Hematopoietic multipotent progenitor cell treated with erythropoietin and hydrocortisone succinate and interleukin-3 and kit ligand, for 17 days (in vitro differentiated cells): ENCODE measurements around the gene CTCF.

Experiments used
- DNase-seq: peaks from one replicate; pipeline ENCODE4 v3.0.0-alpha.2; 2015; ENCODE audit warnings: low spot score

The CTCF gene

DNA sequence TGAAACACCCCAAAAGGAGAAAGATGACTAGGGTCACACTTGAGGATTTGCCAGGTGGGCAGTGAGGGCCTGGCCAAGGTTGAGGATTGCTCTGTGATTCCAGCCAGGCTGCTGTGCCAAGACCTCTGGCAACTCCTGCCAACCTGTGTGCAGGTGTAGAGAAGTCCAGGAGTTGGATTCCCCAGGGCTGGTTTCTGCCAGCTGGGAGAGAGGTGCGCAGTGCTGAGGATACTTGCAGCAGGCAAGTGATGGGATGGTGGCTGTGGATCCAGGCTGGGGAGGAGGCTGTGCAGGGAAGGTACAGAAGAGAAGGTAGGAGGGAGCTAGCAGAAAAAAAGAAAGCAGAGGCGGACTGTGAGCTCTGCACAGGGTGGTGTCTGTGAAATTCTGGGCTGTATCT, 27.1 kb upstream of the CTCF start:
- no peak for DNase-seq

DNA sequence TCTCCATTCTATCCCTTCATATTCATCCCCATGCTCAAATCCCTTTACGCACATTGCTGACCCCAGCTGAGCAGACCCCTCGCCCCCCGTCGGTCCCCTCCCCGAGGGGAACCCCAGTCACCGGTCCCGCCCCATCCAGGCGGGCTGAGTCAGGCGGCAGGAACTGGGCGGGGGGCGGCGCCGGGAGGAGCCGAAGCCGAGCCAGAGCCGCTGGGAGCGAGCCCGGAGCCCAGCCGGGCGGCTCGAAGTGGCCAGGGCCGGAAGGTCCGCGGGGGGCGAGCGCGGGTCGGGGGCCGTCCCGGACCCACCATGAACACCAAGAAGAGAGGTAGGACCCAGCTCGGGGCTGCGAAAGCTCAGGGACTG, 25.1 kb upstream of the CTCF start:
- no peak for DNase-seq

DNA sequence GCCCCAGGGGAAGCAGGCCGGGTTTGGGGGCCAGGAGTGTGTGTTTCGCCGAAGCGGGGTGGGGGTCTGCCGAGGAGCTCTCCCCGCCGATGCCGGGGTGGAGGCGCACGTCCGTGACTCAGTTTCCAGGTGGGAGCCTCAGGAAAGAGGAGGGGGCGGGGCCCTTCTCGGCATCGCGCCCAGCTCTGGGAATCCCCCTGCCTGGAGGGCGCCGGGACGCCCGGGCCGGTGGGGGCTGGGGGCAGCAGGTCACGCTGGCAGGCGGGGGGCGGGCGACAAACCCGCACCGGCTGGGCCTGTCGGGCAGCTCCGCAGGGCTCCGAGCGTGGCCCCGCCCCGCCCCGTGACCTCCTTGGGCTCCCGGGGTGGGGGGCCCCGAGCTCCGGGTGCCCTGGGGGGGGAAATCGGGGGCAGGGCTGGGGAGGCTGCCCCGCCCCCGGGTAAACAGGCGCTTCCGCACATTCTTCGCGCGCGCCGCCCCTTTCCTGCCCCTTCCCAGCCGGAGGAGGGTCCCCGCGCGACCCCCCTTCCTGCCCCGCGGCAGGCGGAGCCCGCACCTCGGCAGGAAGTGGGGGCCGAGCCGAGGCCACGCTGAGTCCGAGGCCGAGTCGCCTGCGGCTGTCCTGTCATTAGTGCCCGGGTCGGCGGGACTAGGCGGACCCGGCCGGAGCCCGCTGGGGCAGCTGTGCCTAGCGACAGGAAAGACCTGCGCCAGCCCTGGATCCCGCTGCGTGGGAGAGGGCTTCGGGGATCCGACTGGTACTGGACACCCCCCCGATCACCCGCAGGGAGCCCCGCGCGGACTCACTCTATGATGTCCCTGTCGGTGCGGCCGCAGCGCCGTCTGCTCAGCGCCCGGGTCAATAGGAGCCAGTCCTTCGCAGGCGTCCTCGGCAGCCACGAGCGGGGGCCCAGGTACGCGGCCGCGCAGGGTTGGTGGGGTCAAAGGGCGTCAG, 24.4 kb upstream of the CTCF start:
- no peak for DNase-seq

DNA sequence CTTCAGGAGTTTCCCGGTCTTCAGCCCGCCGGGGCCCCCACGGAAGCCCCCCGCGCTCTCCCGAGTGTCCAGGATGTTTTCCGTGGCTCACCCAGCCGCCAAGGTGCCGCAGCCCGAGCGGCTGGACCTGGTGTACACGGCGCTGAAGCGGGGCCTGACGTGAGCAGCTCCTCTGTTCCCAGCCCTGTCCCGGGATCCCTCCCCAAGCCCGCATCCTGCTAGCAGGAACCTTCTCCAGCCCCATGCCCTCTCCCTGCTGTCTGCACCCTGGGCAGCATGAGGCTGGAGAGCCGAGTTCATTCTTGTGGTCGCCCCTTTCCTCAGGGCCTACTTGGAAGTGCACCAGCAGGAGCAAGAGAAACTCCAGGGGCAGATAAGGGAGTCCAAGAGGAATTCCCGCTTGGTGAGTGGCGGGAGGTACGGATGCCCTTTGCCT, 23.6 kb upstream of the CTCF start:
- no peak for DNase-seq

DNA sequence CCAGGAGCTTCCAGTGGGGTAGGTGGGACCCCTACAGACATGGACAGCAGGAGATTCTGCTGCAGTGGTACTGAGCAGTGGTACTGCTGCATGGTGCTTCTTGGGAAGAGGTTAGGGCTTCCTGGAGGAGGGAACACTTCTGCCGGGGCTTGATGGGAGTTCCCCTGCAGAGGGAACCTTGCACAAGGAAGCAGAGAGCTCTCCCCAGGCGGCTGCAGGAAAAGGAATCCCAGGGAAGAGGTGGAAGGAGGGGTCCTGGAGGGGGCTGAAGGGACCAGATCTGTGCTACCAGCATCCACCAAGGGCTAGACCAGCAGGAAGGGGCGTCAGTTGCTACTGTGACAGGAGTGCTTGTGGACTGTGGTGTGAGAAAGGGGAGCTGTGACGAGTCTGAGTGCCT, 23.1 kb upstream of the CTCF start:
- DNase-seq: no peak

DNA sequence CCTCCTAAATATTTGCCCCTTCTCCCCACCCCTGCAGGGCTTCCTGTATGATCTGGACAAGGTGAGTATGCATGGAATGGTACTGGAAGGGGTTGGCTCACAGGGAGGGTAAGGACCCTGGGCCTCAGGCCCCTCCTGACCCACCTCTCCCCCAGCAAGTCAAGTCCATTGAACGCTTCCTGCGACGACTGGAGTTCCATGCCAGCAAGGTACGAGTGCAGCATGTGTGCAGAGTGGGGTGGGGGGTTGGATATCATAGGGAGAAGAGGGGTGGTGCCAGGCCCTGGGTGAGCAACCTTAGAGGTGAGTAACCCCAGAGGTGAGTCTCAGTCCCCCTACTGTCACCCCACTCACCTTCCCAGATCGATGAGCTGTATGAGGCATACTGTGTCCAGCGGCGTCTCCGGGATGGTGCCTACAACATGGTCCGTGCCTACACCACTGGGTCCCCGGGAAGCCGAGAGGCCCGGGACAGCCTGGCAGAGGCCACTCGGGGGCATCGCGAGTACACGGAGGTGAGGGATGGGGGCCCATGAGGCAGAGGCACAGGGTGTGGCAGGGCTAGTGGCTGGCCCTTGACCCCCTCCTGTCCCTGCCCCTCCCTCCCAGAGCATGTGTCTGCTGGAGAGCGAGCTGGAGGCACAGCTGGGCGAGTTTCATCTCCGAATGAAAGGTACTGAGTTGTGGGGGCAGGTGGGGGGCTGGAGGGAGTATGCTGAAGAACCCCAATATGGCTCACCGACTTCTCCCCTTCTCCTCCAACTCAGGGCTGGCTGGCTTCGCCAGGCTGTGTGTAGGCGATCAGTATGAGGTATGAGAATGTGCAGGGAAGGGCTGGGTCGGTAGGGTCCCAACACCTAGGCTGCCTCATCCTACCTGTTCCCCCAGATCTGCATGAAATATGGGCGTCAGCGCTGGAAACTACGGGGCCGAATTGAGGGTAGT, 22.4 kb upstream of the CTCF start:
- no peak for DNase-seq

DNA sequence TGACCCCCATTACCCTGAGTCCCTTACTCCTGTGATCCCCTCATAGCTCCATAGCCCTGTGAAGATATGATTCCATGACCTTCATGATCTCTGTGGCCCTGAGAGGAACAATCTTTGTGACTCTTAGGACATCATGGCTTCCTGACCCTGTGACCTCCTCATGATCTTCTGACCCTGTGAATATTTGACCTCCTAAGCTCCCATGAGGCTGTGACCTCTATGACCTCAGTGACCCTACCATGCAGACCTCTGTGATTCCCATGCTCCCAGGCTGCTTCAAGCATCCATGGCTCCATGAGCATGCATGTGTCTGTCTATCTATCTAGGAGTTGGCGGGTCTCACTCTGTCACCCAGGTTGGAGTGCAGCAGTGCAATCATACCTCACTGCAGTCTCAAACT, 21.6 kb upstream of the CTCF start:
- no peak for DNase-seq

DNA sequence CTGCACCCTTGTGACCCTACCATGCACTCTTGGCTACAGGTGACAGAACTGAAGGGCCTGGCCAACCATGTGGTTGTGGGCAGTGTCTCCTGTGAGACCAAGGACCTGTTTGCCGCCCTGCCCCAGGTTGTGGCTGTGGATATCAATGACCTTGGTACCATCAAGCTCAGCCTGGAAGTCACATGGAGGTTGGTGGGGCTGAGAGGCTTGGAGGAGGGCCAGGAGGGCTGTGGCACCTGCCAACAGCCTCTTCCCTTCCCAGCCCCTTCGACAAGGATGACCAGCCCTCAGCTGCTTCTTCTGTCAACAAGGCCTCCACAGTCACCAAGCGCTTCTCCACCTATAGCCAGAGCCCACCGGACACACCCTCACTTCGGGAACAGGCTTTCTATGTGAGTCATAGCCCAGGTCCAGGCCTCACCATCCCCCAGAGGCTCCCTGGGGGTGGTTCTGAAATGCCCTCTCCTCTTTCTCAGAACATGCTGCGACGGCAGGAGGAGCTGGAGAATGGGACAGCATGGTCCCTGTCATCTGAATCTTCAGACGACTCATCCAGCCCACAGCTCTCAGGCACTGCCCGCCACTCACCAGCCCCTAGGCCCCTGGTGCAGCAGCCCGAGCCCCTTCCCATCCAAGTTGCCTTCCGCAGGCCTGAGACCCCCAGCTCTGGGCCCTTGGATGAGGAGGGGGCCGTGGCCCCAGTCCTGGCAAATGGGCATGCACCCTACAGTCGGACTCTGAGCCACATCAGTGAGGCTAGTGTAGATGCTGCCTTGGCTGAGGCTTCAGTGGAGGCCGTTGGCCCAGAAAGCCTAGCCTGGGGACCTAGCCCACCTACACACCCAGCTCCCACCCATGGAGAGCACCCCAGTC, 20.7 kb upstream of the CTCF start:
- DNase-seq: no peak

DNA sequence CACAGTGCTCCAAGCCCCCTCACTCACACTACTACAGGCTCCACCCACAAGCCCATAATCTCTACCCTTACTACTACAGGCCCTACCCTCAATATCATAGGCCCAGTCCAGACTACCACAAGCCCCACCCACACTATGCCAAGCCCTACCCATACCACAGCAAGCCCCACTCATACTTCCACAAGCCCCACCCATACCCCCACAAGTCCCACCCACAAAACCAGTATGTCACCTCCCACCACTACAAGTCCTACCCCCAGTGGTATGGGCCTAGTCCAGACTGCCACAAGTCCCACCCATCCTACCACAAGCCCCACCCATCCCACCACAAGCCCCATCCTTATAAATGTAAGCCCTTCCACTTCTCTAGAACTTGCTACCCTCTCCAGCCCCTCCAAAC, 19.9 kb upstream of the CTCF start:
- peak; percentile 49 for DNase-seq

DNA sequence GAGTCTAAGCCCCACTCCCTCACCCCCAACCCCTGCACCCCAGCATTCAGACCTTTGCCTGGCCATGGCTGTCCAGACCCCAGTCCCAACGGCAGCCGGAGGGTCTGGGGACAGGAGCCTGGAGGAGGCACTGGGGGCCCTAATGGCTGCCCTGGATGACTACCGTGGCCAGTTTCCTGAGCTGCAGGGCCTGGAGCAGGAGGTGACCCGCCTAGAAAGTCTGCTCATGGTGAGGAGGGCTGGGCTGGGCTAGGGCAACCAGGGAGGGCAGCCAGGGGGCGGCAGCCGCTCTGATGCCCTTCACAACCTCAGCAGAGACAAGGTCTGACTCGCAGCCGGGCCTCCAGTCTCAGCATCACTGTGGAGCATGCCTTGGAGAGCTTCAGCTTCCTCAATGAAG, 19.3 kb upstream of the CTCF start:
- no peak for DNase-seq

DNA sequence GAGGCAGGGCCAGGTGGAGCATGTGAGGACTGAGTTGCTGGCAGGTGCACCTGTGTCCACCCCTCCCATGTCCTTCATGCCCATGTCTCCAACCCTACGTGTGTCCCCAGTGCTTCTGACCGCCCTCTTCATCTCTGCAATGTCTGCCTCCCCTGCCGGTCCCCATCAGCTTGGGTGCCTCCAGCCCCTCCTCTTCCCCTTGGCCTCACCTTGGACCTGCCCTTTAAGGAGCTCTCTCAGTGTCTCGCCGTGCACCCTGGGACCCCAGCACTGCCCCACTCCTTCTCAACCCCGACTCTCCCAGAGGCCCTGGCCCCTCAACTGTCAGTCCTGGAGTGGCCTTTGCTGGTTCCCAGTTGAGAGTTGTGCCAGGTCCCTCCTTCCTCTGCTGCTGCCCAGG, 18.7 kb upstream of the CTCF start:
- no peak for DNase-seq

DNA sequence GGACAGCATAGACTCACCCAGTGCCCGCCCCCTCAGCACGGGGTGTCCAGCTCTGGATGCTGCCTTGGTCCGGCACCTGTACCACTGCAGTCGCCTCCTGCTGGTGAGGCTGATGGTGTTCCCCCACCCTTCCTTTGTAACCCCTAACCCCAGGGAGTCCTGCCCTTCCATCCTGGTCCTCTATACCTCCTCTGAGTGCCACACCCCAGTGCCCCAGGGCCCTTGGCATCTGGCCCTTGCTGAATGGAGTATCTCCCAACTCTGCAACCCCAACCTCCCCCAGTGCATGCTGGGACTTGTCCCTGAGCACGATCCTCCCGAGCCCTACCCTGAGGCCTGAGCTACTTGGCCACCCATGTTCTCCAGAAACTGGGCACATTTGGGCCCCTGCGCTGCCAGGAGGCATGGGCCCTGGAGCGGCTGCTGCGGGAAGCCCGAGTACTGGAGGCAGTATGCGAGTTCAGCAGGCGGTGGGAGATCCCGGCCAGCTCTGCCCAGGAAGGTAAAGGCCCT, 17.9 kb upstream of the CTCF start:
- no peak for DNase-seq

DNA sequence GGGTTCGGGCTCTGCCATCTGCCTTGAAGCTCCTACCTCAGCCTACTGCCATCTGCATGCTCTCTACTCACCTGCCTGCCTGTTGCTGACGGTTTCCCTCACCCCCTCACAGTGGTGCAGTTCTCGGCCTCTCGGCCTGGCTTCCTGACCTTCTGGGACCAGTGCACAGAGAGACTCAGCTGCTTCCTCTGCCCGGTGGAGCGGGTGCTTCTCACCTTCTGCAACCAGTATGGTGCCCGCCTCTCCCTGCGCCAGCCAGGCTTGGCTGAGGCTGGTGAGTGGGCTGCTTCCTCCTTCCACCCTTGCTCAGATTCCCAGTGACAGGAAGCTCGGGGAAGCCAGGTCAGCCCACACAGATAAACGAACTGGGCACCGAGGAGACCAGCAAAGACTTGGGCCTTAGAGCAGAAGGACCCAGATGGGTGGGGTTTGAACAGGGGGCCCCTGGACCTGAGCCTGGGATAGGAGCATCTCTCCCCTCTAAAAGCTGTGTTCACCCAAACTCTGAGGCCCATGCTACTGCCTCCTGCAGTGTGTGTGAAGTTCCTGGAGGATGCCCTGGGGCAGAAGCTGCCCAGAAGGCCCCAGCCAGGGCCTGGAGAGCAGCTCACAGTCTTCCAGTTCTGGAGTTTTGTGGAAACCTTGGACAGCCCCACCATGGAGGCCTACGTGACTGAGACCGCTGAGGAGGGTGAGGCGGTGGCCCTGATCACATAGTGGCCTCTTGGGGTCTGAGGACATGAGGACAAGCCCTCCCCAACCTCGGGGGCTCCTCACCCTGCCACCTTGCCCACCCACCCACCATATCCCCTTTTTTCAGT, 17.3 kb upstream of the CTCF start:
- DNase-seq: no peak

DNA sequence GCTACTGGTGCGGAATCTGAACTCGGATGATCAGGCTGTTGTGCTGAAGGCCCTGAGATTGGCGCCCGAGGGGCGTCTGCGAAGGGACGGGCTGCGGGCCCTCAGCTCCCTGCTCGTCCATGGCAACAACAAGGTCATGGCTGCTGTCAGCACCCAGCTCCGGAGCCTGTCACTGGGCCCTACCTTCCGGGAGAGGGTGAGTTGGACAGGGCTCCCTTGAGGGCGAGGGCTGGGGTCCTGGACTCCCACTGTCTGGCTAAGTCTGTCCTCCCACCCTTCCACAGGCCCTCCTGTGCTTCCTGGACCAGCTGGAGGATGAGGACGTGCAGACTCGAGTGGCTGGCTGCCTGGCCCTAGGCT, 16.7 kb upstream of the CTCF start:
- DNase-seq: no peak

DNA sequence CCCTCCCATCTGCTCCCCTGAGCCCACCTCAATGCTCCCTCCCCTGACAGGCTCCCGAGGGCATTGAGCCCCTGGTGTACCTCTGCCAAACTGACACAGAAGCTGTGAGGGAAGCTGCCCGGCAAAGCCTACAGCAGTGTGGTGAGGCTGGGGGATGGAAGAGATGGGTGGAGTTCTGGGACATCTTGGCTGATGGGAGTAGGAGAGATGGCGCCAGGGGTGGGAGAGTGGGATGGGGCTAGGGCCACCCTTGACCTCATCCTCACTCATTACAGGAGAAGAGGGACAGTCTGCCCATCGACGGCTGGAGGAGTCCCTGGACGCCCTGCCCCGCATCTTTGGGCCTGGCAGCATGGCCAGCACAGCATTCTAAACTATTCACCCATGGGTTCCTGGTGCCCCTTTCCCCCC, 16.2 kb upstream of the CTCF start:
- DNase-seq: no peak

DNA sequence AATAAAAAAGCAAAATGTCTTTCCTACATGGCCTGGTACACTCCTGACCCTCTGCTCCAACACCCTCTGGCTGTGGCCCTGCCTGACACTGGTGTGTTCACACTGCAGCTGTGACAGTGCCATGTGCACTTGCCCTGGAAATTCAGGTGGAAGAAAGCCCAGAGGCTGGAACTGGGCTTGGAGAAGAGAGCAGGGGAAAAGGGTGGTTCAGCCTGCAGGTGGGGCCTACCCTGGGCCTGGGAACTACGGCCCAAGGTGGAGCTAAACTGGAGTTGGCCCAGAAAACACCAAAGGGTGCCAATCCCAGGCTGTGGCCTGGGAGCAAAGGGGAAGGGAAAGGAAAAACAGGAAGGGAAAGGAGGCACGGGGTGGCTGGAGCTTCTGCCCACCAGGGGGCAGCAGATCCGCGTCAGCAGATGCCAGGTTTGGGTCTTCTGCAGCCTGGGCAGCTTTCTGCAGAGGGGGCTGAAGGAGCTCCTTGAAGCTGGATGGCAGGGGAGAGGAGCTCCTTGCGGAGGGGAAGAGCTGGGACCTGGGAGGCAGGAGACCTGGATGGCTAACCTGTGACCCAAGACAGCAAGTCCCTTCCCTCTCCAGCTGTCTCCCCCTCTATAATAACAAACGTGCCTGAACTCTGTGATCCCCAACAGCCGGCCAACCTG, 15.4 kb upstream of the CTCF start:
- peak; percentile 82 for DNase-seq

DNA sequence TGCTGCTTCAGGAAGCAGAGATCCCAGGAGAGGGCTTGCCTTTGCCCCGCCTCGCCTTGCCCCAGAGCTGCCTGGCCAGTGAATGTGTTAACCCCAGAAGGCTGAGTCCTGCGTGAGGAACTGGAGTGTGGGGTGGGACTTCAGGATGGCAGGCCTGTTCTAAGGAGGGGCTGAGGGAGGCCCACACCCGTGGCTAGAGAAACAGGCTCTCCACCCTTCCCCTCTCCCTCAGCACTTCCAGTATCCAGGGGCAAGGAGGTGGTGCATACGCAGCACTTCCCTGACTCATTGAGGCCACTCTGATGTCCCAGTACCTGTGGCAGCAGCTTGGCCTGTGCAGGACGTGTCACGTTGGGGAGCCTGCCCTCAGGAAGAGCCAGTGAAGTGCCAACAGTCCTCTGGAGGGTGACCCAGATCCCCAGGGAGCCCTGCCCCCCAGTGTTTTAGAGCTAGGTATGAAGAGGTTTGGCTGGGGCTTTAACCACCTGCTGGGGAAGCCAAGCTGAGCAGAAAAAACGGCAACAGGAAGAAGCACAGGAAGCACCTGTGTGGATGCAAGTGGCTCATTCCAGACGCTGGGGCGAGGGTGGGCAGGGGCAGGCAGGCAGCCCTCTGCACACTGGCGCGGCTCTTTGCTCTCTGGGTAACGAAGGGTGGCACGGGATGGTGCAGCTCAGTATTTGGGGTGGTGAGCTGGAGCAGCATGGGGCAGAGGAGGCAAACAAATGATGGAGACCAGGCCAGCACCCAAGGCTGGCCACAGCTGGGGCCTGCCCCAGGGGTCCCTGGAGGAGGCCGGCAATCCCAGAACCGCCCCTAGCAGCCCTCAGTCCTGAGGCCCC, 14.7 kb upstream of the CTCF start:
- no peak for DNase-seq

DNA sequence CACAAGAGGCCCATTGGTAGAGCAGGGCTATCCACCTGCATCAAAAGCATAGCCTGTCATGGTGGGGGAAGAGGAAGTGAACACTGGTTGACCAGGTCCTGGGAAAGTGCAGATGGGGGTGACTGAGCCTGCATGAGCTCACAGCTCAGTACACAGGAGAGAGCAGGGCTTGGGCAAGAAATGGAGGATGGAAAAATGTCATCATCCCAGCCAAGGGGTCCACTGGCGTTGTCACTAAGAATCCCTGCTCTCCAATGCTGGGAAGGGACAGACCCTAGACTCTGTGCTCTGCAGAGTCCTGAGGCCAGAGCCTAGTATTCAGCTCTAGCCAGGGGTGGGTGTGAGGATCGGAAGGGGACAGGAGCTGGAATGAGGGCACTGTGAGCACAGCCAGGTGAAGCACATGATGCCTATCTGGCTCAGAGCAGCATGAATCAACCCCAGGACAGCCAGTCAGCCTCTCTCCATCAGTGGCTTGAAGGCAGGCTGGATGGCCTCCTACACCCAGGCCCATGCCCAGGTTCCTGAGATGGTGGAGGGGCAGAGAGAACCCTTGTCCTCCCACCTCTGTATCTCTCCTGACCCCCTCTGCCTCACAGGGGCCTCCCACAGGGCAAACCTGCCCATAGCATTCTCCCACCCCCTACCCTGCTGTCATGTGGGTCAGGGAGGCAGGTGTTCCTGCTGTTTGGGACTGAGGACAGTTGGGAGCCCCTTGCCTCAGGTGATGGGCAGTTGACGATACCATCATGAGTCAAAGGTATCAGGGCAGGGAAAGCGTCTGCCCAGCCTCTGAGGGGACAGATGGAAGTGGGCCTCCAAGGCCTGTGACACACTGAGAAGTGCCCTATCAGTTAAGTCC, 13.8 kb upstream of the CTCF start:
- DNase-seq: no peak

DNA sequence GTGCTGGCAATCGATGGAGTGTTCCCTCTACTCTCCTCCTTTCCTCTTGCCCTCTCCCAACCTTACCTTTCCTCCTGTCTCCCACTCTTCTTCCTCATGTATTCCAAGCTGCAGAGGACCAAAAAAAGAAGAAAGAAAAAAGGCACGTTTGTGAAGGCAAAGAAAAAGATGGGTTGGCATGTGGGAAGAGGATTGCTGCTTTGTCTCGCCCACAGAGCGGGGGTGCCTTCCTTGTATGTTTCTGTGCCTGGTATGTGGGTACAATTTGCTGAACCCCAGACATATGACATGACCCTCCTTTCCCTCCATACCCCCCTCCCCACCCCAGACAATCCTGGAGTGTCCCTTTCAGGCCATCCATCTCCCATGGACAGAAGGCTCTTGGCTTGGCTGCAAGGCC, 13.1 kb upstream of the CTCF start:
- no peak for DNase-seq
